ENCODE data around the gene GTF2H2C. TPM values are rescaled to one million over a fixed set of nuclear protein-coding genes. Genes with fewer than 3 reads are reported as not detected.
"Not testable (repeated sequence)": the region's sequence is repeated elsewhere in the genome, so short reads cannot be mapped to it uniquely, and the experiment has no call there.

Gene GTF2H2C
- total RNA-seq (2021; fragmentation: NEBNext Ultra II Directional; extraction: Animal tissue kit (Norgen Biotek cat#: 25700)) (45.1 and 46.3 TPM in 2 replicates), polyA plus RNA-seq (2011; rRNA removed) (14.6 and 20.8 TPM in 2 replicates), polyA minus RNA-seq (2011; rRNA and poly(A)+ RNA removed) (25.0 and 28.9 TPM in 2 replicates)
- polyA plus RNA-seq (2011; cell fraction: cytosol; rRNA removed) = 27.3 TPM
- polyA plus RNA-seq (2011; cell fraction: nucleus; rRNA removed) = 13.4 TPM
- polyA plus RNA-seq (2012, experiment 1 of 2) = 26.8 to 46.8 TPM (median 28.3 TPM) in 4 replicates
- polyA plus RNA-seq (2012, experiment 2 of 2) = 8.2 TPM
- polyA plus RNA-seq (2013, experiment 1 of 2) = 26.9 TPM
- polyA plus RNA-seq (2013, experiment 2 of 2) = 24.6 TPM
- polyA minus RNA-seq (2011; cell fraction: cytosol; rRNA and poly(A)+ RNA removed) = 16.4 TPM
- 38.8 TPM for polyA minus RNA-seq (2011; cell fraction: nucleus; rRNA and poly(A)+ RNA removed)
- long read RNA-seq, experiment 1, partial matches to known transcripts = 8 of 20 reads
- long read RNA-seq, experiment 1, other reads (novel, unspliced or antisense) = 11 of 20 reads
- long read RNA-seq, experiment 2, transcript GTF2H2C-201 (17 exons, 1,803 nt) = minor isoform, 6 of 52 reads
- long read RNA-seq, experiment 2, transcript GTF2H2C-210 (16 exons, 2,952 nt) = major isoform, 15 of 52 reads
- long read RNA-seq, experiment 2, partial matches to known transcripts = 4 of 52 reads
- long read RNA-seq, experiment 2, other reads (novel, unspliced or antisense) = 23 of 52 reads

GRCh38 chr5:69559908-69560330, at the start of gene GTF2H2C:
Gene GTF2H2C (plus strand): TSS chr5:69560191. CDS start chr5:69565133, 4,942 bp downstream.
- peak within 1 kb of the TSS; percentile 32 to 54 (median 34); a peak in 7 of 8 replicates for H3K4me3 ChIP-seq (ENCODE audit: extremely low read depth in 1 of 4, insufficient read depth in 2 of 4, low read depth in 3 of 4, low read length in 4 of 4)
- POLR2A ChIA-PET (ENCODE audit: partially characterized antibody) = interaction anchor here (1.4 kb wide), 1 partner anchor 67 kb away, joined by 3 read pairs; no protein-coding TSS in a partner anchor
- FAIRE-seq; H3K36me3 ChIP-seq (ENCODE audit: control insufficient read depth in 2 of 4, insufficient read depth in 4 of 4, low read length in 3 of 4); H2BK12ac ChIP-seq (ENCODE audit: low read depth, low read length); H4K5ac ChIP-seq (ENCODE audit: insufficient read length, low read depth, low read length); H2BK120ac ChIP-seq (replicated peaks; ENCODE audit: low read depth, low read length); H2BK20ac ChIP-seq (ENCODE audit: low read length); H3K27me3 ChIP-seq (replicated peaks in 1 of 4; ENCODE audit: control insufficient read depth in 3 of 4, extremely low read depth in 1 of 4, insufficient read depth in 3 of 4, low read length in 3 of 4); H3K4me1 ChIP-seq (replicated peaks in 1 of 4; ENCODE audit: control insufficient read depth in 3 of 4, insufficient read depth in 4 of 4, low read length in 3 of 4); H3K18ac ChIP-seq (ENCODE audit: extremely low read depth, low read length); H2AK5ac ChIP-seq (ENCODE audit: low read depth, low read length); H4K91ac ChIP-seq (replicated peaks; ENCODE audit: insufficient read length, low read length); H3K23me2 ChIP-seq (ENCODE audit: low read depth, low read length); CTCF ChIA-PET (ENCODE audit: partially characterized antibody); H2BK5ac ChIP-seq (ENCODE audit: low read depth, low read length); H3K9me3 ChIP-seq (ENCODE audit: insufficient read depth in 2 of 2, low read depth in 1 of 2, low read length in 1 of 2); H3K23ac ChIP-seq (ENCODE audit: insufficient read length); H2AFZ ChIP-seq (ENCODE audit: low read length); H4K20me1 ChIP-seq (replicated peaks in 1 of 2; ENCODE audit: control insufficient read depth in 1 of 2, insufficient read depth in 2 of 2, low read length in 2 of 2); H3K4ac ChIP-seq (replicated peaks; ENCODE audit: insufficient read length, low read depth, low read length); H3K79me1 ChIP-seq (ENCODE audit: low read depth, low read length); H3K14ac ChIP-seq (ENCODE audit: insufficient read length); H3K79me2 ChIP-seq (ENCODE audit: control insufficient read depth in 1 of 2, insufficient read depth in 2 of 2, low read length in 2 of 2); H3K56ac ChIP-seq (replicated peaks; ENCODE audit: insufficient read length, low read depth, low read length); H2BK15ac ChIP-seq (ENCODE audit: low read length): not testable (repeated sequence)
- peak within 1 kb of the TSS; percentile 34 to 56; a peak in 3 of 4 replicates for H3K4me2 ChIP-seq (ENCODE audit: insufficient read depth in 1 of 2, low read depth in 2 of 2, low read length in 2 of 2)
- H3K9ac ChIP-seq (replicated peaks in 1 of 4; ENCODE audit: extremely low read depth in 1 of 4, low read depth in 3 of 4, low read length in 3 of 4) = peak within 1 kb of the TSS in 2 of 4 experiments; percentile 54 to 58; a peak in 3 of 7 replicates
- peak within 1 kb of the TSS; percentile 68; the same call in 1 of the 2 replicates for H4K8ac ChIP-seq (ENCODE audit: extremely low read depth, insufficient read depth, low read length)
- 1% methylated on average over 28 of the region's 40 CpGs; no CpG with 5 or more reads in 1 of the 2 experiments for WGBS, 2 experiments (ENCODE audit: extremely low coverage in 1 of 2, insufficient coverage in 1 of 2, insufficient read length in 1 of 2, insufficient replicate concordance in 2 of 2, low coverage in 1 of 2, low lambda C conversion rate in 2 of 2, missing lambda C conversion rate in 1 of 2)
- DNase-seq (ENCODE audit: low read depth in 1 of 2, low spot score in 2 of 2) = peak in 1 of 2 experiments; percentile 74
- peak within 1 kb of the TSS; percentile 73; the same call in 1 of the 2 replicates for H3K27ac ChIP-seq (ENCODE audit: low read depth, low read length)
- TF ChIP-seq CTCF (IDR thresholded peaks at IDR 0.05; ENCODE audit: control extremely low read depth in 1 of 3, insufficient read depth in 1 of 3, low read depth in 1 of 3, low read length in 3 of 3) = peak in 1 of 3 experiments; percentile 32; a peak in 1 of 4 replicates
- 0 out of 2 replicates have a peak, but pooled peaks have one; percentile 26 for TF ChIP-seq POLR2AphosphoS5 (IDR thresholded peaks at IDR 0.05; ENCODE audit: low read depth, low read length)
- 0 out of 2 replicates have a peak, but pooled peaks have one; percentile 16 for TF ChIP-seq TEAD4 (IDR thresholded peaks at IDR 0.05; ENCODE audit: low read depth, low read length)
- peak; percentile 75 for TF ChIP-seq TBP (IDR thresholded peaks at IDR 0.05; ENCODE audit: low read depth, low read length)
- 0 out of 2 replicates have a peak, but pooled peaks have one; percentile 64 for TF ChIP-seq YY1 (IDR thresholded peaks at IDR 0.05; ENCODE audit: low read depth, low read length)
- peak; percentile 34 to 35; a peak in 3 of 4 replicates for TF ChIP-seq RAD21 (IDR thresholded peaks at IDR 0.05 in 1 of 2, conservative IDR thresholded peaks at IDR 0.05 in 1 of 2; ENCODE audit: low read depth in 2 of 2, low read length in 2 of 2)
- 0 out of 2 replicates have a peak, but pooled peaks have one; percentile 12 for TF ChIP-seq PHF8 (conservative IDR thresholded peaks at IDR 0.05; ENCODE audit: low read depth, low read length)
